IPS-15b (cell line): Measurements from ENCODE around the gene PTPRN2.
"Not testable (repeated sequence)": the region's sequence is repeated elsewhere in the genome, so short reads cannot be mapped to it uniquely, and the experiment has no call there.

Source experiments
- H3K27me3 ChIP-seq: one replicate; pipeline ENCODE4 v1.6.1; 2013; ENCODE audit warnings: low read length; ENCODE audit not compliant: control insufficient read depth, insufficient read depth
- H3K36me3 ChIP-seq: one replicate; pipeline ENCODE4 v1.6.1; 2013; ENCODE audit warnings: low read length; ENCODE audit not compliant: control insufficient read depth, insufficient read depth
- H3K4me1 ChIP-seq: one replicate; pipeline ENCODE4 v1.6.1; 2013; ENCODE audit warnings: mild to moderate bottlenecking, low read length; ENCODE audit not compliant: control insufficient read depth, insufficient read depth
- H3K4me3 ChIP-seq: one replicate; pipeline ENCODE4 v1.5.1; 2013; ENCODE audit warnings: low read depth, low read length
- H3K9ac ChIP-seq: one replicate; pipeline ENCODE4 v1.6.1; 2013; ENCODE audit warnings: low read depth, mild to moderate bottlenecking, low read length
- H3K9me3 ChIP-seq: one replicate; pipeline ENCODE4 v1.6.1; 2013; ENCODE audit warnings: mild to moderate bottlenecking, low read length; ENCODE audit not compliant: control insufficient read depth, insufficient read depth

The PTPRN2 gene

DNA sequence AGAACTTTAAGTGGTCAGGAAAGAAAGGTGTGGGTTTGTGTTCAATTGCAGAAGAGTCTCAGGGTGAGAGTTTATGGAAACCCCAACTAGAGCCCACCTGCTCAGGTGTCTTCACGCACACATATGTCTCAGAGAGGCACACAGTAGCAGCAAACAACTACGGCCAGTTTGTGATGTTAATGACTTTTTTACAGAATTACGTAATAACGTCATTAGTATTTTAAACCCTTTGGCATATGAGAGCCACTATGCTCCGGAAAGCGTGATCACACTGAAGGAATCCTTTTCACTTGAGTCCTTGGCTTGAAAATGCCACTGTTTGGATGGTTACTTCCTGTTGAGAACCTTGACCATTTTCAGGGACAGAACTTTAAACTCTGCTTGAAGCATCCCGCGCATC is 204.0 kb downstream of the PTPRN2 start:
- H3K27me3 ChIP-seq: no peaks in the 10 kb centered on the region
- H3K9me3 ChIP-seq: no peaks in the 10 kb centered on the region
- no peak overlapping the region for H3K4me3 ChIP-seq
- H3K36me3 ChIP-seq: no peaks in the 10 kb centered on the region
- H3K4me1 ChIP-seq: peaks cover 6% of the 10 kb centered on the region
- no peak overlapping the region for H3K9ac ChIP-seq

DNA sequence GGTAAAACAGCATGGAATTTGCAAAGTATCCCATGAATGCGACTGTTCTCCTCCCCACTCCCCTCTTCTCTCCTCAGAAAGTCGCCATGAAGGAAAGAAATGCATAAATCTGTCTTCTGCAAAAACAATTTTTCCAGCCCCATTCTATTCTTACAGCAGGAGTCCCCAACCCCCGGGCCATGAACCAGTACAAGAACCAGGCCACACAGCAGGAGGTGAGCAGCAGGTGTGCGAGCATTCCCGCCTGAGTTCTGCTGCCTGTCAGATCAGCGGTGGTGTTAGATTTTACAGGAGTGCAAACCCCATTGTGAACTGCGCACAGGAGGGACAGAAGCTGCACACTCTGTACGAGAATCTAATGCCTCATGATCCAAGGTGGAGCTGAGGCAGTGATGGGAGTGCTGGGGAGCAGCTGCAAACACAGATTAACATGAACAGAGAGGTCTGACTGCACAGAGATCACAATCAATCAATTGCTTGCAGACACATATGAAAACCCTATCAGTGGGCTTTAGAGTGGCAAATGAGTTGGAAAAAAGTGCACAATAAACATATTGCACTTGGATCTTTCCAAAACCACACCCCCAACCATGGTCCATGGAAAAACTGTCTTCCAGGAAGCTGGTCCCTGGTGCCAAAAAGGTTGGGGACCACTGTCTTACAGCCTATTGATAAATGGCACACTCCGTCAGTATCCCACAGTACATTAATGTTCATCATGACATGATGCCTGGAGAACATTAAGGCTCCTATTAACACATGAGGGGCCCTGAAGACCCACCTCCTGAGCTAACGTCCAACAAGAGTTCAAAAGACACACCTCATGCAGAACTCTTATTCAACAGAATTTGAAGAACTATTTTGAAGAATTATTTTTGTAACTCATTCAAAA is 205.0 kb downstream of the PTPRN2 start:
- Histone ChIP-seq H3K9ac (no peak overlapping the region), H3K27me3 (no peaks in the 10 kb centered on the region), H3K4me1 (peaks cover 6% of the 10 kb centered on the region), H3K36me3 (no peaks in the 10 kb centered on the region), H3K9me3 (no peaks in the 10 kb centered on the region), H3K4me3 (no peak overlapping the region)

GRCh38 chr7:158381956-158382355 is 205.7 kb downstream of the PTPRN2 start:
- no peak overlapping the region for H3K4me3 ChIP-seq
- H3K9ac ChIP-seq: no peak overlapping the region
- H3K36me3 ChIP-seq: no peaks in the 10 kb centered on the region
- peaks cover 2% of the 10 kb centered on the region for H3K4me1 ChIP-seq
- no peaks in the 10 kb centered on the region for H3K27me3 ChIP-seq
- no peaks in the 10 kb centered on the region for H3K9me3 ChIP-seq

DNA sequence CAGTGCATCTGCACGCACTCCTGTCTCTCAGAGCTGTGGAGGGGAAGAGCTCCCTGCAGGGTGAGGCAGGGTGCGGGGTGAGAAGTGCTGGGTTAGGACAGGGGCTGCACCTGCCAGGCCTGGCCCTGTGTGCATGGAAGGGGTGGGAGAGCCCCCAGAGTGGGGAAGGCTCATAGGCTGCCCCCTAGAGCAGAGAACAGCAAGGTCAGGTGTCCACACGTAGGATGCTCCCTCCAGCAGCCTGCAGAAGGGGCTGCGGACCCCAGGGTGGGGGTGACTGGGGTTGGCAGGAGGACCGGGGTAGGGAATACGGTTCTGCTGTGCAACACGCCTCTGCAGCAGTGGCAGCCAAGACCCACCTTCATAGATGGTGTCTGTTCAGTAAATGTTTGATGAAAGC is 208.6 kb downstream of the PTPRN2 start:
- no peaks in the 10 kb centered on the region for H3K27me3 ChIP-seq
- no peaks in the 10 kb centered on the region for H3K9me3 ChIP-seq
- H3K4me3 ChIP-seq: no peak overlapping the region
- no peaks in the 10 kb centered on the region for H3K4me1 ChIP-seq
- no peak overlapping the region for H3K9ac ChIP-seq
- H3K36me3 ChIP-seq: no peaks in the 10 kb centered on the region

GRCh38 chr7:158377800-158378623 is 209.6 kb downstream of the PTPRN2 start:
- Histone ChIP-seq H3K36me3 (no peaks in the 10 kb centered on the region), H3K9ac (no peak overlapping the region), H3K9me3 (no peaks in the 10 kb centered on the region), H3K4me3 (no peak overlapping the region), H3K4me1 (no peaks in the 10 kb centered on the region), H3K27me3 (no peaks in the 10 kb centered on the region)

DNA sequence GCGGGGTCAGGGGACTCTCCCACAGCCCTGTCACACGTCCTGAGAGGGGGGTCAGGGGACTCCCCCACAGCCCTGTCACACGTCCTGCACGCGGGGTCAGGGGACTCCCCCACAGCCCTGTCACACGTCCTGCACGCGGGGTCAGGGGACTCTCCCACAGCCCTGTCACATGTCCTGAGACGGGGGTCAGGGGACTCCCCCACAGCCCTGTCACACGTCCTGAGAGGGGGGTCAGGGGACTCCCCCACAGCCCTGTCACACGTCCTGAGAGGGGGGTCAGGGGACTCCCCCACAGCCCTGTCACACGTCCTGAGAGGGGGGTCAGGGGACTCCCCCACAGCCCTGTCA is 210.8 kb downstream of the PTPRN2 start:
- not testable (repeated sequence) for H3K9me3 ChIP-seq, H3K36me3 ChIP-seq, H3K4me3 ChIP-seq, H3K4me1 ChIP-seq, H3K27me3 ChIP-seq, H3K9ac ChIP-seq

GRCh38 chr7:158376146-158376838 is 211.3 kb downstream of the PTPRN2 start:
- not testable (repeated sequence) for H3K9ac ChIP-seq, H3K9me3 ChIP-seq, H3K27me3 ChIP-seq, H3K4me1 ChIP-seq, H3K36me3 ChIP-seq, H3K4me3 ChIP-seq

DNA sequence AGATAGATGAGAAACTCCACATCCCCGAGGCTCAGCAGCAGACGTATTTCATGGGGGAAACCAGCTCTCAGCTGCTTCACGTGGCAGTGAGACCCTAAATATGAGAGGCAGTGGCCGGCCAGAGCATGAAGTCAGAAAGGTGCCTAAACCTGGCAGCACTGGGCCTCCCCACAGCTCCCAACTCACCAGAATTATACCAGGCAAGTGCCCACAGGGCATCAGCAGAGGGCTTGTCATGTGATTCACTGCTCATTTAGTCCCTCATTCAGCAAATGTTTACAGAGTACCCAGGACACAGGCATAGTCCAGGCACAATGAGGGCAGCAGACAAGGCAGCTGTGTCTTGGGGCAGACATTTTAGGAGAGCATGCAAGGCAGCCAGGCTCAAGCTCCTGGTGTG is 212.6 kb downstream of the PTPRN2 start:
- Histone ChIP-seq H3K9me3 (no peaks in the 10 kb centered on the region), H3K4me3 (no peak overlapping the region), H3K4me1 (no peaks in the 10 kb centered on the region), H3K9ac (no peak overlapping the region), H3K36me3 (no peaks in the 10 kb centered on the region), H3K27me3 (no peaks in the 10 kb centered on the region)

DNA sequence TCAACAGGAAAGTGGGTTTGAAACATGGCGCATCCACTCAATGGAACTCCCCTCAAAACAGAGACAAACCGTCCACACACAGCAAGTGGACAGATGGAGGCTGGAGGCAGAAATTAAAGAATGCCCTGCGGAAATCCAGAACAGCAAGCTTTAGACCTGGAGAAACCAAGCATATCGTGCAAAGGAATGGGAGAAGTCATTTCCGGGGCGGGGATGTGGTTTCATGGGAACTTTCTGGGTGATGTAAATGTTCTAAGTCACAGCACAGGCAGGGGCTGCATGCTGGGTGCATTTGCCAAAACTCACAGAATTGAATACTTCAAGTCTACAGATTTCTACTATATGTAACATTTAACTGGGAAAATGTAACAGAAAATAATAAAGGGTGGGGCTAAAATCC is 213.0 kb downstream of the PTPRN2 start:
- Histone ChIP-seq H3K9me3 (no peaks in the 10 kb centered on the region), H3K27me3 (no peaks in the 10 kb centered on the region), H3K4me1 (no peaks in the 10 kb centered on the region), H3K36me3 (no peaks in the 10 kb centered on the region), H3K4me3 (no peak overlapping the region), H3K9ac (no peak overlapping the region)

DNA sequence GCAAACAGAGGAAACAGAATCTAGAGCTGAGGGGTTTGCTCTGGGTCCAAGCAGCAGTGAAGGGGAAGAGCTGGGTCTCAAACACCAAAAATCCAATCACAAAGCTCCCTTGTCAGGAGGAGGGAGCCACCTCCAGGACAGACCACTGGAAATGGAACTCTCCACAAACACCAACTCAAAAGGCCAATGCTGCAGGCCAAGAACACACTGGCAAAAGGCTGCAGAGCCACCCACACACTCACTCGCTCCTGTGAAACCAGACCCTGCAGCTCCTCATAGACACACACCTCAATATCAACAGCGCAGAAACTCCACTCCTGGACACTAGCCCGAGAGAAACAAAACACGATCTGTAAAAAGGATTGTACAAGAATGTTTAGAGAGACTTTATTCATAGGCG is 213.5 kb downstream of the PTPRN2 start:
- no peak overlapping the region for H3K4me3 ChIP-seq
- H3K9ac ChIP-seq: no peak overlapping the region
- no peaks in the 10 kb centered on the region for H3K36me3 ChIP-seq
- H3K27me3 ChIP-seq: no peaks in the 10 kb centered on the region
- no peaks in the 10 kb centered on the region for H3K9me3 ChIP-seq
- H3K4me1 ChIP-seq: no peaks in the 10 kb centered on the region

DNA sequence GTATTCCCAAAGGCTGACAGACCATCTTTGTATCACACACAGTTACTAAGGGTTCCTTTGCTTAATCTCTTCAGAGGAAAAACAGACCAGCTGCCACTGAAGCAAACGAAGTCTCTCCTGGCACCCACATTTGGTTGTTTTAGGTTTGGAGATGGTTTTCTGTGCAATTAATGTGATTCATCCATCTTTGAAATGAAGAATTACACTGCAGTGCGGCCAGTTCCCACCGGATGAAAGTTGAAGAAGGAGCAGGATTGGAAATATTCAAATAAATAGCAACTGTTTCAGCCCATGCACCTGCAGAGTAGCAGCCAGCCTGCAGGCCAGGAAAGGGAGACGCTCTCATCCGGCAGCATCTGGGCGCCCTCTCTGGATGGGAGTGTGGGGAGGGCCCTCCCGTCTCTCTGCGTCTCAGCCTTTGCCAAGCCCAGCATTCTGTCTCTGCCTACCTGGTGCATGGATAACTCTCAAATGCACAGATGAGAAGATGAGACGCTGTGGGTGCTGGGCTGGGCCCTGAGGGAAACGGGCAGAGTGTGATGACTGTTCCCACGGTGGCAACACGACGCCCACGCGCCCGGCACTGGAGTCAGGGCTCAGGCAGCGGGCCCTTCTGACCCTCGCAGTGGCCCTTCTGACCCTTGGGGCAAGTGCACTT is 214.0 kb downstream of the PTPRN2 start:
- H3K9ac ChIP-seq: no peak overlapping the region
- H3K4me1 ChIP-seq: no peaks in the 10 kb centered on the region
- H3K27me3 ChIP-seq: no peaks in the 10 kb centered on the region
- no peak overlapping the region for H3K4me3 ChIP-seq
- no peaks in the 10 kb centered on the region for H3K36me3 ChIP-seq
- H3K9me3 ChIP-seq: no peaks in the 10 kb centered on the region
